Measurements from ENCODE around the gene CTSH.
"Not testable (repeated sequence)": the region's sequence is repeated elsewhere in the genome, so short reads cannot be mapped to it uniquely, and the experiment has no call there.

The CTSH gene

DNA sequence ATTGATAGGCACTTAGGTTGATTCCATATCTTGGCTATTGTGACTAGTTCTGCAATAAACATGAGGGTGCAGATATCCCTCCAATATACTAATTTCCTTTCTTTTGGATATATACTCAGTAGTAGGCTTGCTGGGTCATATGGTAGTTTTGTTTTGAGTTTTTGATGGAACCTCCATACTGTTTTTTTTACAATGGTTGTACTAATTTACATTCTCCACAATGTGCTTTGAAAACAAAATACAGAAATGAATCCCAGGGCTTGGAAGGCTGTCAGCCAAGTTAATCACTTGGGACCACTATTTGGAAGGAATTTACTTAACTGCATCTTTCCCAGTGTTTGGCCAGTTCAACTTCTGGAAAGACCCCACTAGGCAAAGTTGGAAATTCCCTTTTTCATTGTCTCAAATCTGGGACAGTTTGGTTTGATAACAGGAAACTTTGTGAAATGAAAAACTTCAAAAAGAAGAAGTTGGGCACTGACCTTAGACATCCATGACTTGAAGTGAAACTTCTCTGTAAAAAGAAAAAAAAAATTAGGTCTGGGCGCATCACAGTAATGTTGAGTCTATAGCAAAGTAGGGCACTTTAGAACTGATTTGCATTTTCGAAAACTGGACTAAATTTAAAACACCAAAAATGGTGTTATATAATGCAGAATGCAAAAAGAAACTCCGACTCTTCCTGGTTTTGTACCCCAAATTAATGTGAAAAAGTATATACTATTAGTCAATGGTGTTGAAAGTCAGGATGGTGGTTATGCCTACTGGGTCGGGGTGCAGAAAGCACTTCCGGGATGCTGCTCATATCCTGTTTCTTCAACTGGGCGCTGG is 6.0 kb downstream of the CTSH start:
- no peak for DNase-seq (ENCODE audit: low spot score)
- Mint-ChIP-seq H3K36me3 (ENCODE audit: low read depth) (peaks cover 37% of the 10 kb centered on the region), H3K4me3 (peak overlapping the region; percentile 56), H3K9me3 (no peaks in the 10 kb centered on the region), H3K27me3 (ENCODE audit: low read depth) (peaks cover 3% of the 10 kb centered on the region), H3K27ac (peak overlapping the region; percentile 79), H3K4me1 (ENCODE audit: low read depth) (peaks cover 28% of the 10 kb centered on the region)

- Mint-ChIP-seq H3K4me1 (ENCODE audit: low read depth) (peaks cover 25% of the 10 kb centered on the region), H3K9me3 (no peaks in the 10 kb centered on the region), H3K27me3 (ENCODE audit: low read depth) (no peaks in the 10 kb centered on the region), H3K36me3 (ENCODE audit: low read depth) (peaks cover 34% of the 10 kb centered on the region), H3K27ac (peak overlapping the region; percentile 76), H3K4me3 (peak overlapping the region; percentile 73)
- DNase-seq (ENCODE audit: low spot score) = peak; percentile 49
These were observed 7.6 kb downstream of the CTSH start for GRCh38 chr15:78937132-78937739.

DNA sequence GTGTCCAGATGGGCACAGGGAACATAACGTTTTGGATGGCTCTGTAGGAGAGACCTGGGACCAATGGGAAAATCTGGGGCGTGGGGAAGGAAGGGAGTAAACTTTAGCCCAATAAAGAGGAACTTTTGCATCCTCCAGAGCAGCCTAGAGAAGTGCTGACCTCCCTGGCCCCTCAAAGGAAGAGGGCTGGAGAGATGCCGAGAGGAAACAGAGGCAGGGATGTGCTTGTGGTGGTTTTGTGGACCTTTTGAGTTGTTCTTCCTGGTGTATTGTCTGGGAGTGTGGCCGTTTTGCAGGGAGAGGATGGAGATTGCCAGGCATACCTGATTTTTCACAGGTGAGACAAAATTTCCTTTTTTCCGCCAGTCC is 10.2 kb downstream of the CTSH start:
- Mint-ChIP-seq H3K27me3 (ENCODE audit: low read depth) (no peaks in the 10 kb centered on the region), H3K4me1 (ENCODE audit: low read depth) (peaks cover 22% of the 10 kb centered on the region), H3K4me3 (no peak overlapping the region), H3K36me3 (ENCODE audit: low read depth) (peaks cover 32% of the 10 kb centered on the region), H3K27ac (peak overlapping the region; percentile 15), H3K9me3 (no peaks in the 10 kb centered on the region)
- no peak for DNase-seq (ENCODE audit: low spot score)

DNA sequence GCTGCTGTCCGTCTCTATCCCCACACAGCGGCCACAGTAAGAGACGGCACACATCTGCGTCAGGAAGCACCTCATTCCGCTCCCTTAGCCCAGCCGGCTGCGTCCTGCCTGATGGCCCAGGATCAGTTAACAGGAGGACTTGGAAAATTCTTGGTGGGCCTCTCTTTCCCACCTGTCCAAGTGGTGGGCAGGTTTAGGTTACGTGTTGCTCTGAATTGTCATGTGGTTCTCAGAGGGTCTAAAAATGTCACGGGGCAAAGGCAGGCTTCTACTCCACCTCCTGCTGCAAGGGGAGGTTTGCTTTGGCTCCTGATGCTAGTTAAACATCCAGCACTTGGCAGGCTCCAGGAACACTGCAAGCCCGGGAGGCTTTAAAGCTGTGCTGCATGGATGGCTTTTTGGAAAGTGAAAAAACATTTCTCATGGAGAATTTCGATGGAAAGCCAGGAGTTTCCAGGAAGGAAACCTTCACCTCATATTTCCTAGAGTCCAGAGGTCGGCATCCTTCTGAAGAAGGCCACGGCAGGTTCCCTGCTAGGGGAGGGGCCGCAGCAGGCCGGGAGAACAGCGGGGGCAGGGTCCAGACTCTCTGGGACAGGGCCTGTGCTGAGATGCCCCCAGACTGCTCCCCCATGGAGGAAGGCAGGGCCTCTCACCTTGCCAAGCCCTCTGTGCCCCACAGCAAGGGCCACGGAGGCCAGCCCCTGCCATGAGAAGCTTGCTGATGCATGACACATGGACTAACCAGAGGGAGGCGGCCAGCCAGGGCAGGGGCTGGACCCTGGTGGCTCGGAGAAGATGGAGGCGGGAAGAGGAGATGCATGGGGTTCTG is 10.8 kb downstream of the CTSH start:
- DNase-seq (ENCODE audit: low spot score) = no peak
- Mint-ChIP-seq H3K27me3 (ENCODE audit: low read depth) (no peaks in the 10 kb centered on the region), H3K27ac (peak overlapping the region; percentile 15), H3K9me3 (no peaks in the 10 kb centered on the region), H3K4me3 (no peak overlapping the region), H3K36me3 (ENCODE audit: low read depth) (peaks cover 29% of the 10 kb centered on the region), H3K4me1 (ENCODE audit: low read depth) (peaks cover 18% of the 10 kb centered on the region)

DNA sequence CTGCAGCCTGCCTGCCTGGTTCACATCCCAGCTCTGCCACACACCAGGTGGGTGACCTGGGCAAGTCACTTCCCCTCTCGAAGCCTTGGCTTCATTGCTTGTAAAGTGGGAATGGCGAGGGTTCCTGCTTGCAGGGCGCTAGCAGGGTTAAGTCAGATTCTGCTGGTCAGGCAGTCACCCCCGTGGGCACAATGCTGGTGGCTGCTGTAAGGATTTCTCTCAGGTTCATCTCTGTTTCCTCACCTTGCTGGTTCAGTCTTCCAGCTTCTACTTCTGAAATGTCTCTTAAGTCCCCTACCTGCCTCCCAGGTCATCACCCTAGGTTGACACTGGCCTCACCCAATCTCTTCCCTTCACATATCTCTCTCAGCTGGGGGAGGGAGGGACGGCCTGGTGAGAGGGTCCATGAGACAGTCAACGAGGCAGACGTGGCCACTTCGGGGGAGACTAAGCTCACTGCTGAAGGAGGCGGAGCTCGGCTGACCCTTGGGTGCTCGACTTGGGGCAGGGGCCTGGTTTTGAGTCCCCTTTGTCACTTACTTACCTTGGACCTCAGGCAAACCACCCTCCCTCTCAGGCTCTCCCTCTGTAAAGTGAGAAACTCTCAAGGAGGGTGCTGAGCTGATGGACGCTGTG is 11.5 kb downstream of the CTSH start:
- H3K27me3 Mint-ChIP-seq (ENCODE audit: low read depth) = no peaks in the 10 kb centered on the region
- peaks cover 11% of the 10 kb centered on the region for H3K4me1 Mint-ChIP-seq (ENCODE audit: low read depth)
- H3K4me3 Mint-ChIP-seq = no peak overlapping the region
- no peak for DNase-seq (ENCODE audit: low spot score)
- H3K9me3 Mint-ChIP-seq = no peaks in the 10 kb centered on the region
- peaks cover 21% of the 10 kb centered on the region for H3K36me3 Mint-ChIP-seq (ENCODE audit: low read depth)
- no peak overlapping the region for H3K27ac Mint-ChIP-seq

DNA sequence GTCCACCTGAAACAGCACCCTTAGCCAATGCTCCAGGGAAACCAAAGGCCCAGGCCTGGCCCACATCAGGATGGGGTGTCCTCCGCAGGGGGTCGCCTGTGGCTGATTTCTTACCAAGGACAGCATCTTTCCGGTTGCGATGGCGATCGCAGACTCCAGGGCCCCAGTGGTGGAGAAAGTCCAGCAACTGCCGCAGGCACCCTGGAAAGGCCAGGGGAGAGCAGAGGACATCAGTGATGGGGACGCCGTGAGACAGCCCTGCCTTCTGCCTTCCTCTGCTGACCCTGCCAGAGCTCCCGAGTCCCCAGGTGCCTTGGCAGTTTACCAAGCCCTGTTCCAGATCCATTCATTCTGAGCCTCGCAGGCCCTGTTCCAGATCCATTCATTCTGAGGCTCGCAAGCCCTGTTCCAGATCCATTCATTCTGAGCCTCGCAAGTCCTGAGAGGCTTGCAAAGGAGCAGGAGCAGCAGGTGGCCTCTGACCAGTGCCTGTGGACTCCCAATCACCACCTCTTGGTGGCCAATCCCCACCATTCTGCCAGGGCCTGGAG is 12.5 kb downstream of the CTSH start:
- DNase-seq (ENCODE audit: low spot score) = no peak
- no peaks in the 10 kb centered on the region for H3K9me3 Mint-ChIP-seq
- no peaks in the 10 kb centered on the region for H3K27me3 Mint-ChIP-seq (ENCODE audit: low read depth)
- peaks cover 5% of the 10 kb centered on the region for H3K4me1 Mint-ChIP-seq (ENCODE audit: low read depth)
- no peak overlapping the region for H3K27ac Mint-ChIP-seq
- H3K36me3 Mint-ChIP-seq (ENCODE audit: low read depth) = peaks cover 23% of the 10 kb centered on the region
- no peak overlapping the region for H3K4me3 Mint-ChIP-seq

DNA sequence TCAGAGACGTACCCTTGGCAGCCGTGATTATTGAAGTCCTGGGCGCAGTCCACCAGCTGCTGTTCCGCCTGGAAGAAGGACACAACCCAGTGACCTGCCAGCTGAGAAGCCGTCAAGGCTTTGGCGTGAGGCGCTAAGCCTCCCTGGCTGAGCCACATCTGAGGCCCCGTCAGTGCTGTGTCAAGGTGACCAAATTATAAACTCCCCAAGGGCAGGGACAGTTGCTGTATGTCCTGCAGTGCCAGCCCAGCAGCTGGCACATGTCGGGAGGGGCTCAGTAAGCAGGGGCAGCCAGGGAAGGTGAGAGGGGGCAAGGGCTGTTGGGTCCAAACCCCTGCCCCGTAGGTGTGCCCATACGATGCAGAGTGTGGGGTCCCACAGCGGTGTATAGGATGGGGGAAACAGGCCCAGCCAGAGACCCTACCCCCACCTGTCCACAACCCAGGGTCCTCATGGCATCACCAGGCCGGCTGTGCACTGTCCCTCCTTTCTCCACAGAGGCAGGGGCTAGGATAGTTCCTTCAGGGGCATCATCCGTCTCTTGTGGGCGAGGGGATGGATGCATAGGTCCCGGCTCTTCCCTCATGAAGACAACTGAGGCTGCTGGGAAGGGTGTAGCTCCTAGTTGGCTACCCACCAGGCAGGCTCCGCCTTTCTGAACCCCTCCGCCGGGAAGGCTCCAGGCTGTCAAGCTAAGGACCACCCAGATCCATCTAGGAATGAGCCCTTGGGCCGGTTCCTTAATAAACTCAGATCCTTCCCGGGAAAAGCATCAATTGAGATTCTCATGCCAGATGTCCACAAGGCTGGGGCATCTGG is 13.2 kb downstream of the CTSH start:
- Mint-ChIP-seq H3K9me3 (no peaks in the 10 kb centered on the region), H3K27me3 (ENCODE audit: low read depth) (no peaks in the 10 kb centered on the region), H3K4me1 (ENCODE audit: low read depth) (no peaks in the 10 kb centered on the region), H3K27ac (no peak overlapping the region), H3K4me3 (no peak overlapping the region), H3K36me3 (ENCODE audit: low read depth) (peaks cover 27% of the 10 kb centered on the region)
- DNase-seq (ENCODE audit: low spot score) = no peak

- H3K27me3 Mint-ChIP-seq (ENCODE audit: low read depth) = no peaks in the 10 kb centered on the region
- no peak for DNase-seq (ENCODE audit: low spot score)
These were observed 14.1 kb downstream of the CTSH start for GRCh38 chr15:78930577-78931388.

GRCh38 chr15:78929536-78930264 is 15.1 kb downstream of the CTSH start:
- no peaks in the 10 kb centered on the region for H3K27me3 Mint-ChIP-seq (ENCODE audit: low read depth)
- H3K9me3 Mint-ChIP-seq = no peaks in the 10 kb centered on the region
- H3K27ac Mint-ChIP-seq = no peak overlapping the region
- no peak overlapping the region for H3K4me3 Mint-ChIP-seq
- DNase-seq (ENCODE audit: low spot score) = no peak
- H3K36me3 Mint-ChIP-seq (ENCODE audit: low read depth) = peaks cover 22% of the 10 kb centered on the region
- no peaks in the 10 kb centered on the region for H3K4me1 Mint-ChIP-seq (ENCODE audit: low read depth)

More at GRCh38 chr15:78930577-78931388, 14.1 kb downstream of the CTSH start:
- no peaks in the 10 kb centered on the region for H3K4me1 Mint-ChIP-seq (ENCODE audit: low read depth)
- H3K36me3 Mint-ChIP-seq (ENCODE audit: low read depth) = peaks cover 26% of the 10 kb centered on the region
- no peak overlapping the region for H3K4me3 Mint-ChIP-seq
- H3K27ac Mint-ChIP-seq = peak overlapping the region; percentile 31
- no peaks in the 10 kb centered on the region for H3K9me3 Mint-ChIP-seq

GRCh38 chr15:78928616-78929093 is 16.2 kb downstream of the CTSH start:
- Mint-ChIP-seq H3K9me3 (no peaks in the 10 kb centered on the region), H3K4me3 (no peak overlapping the region), H3K27ac (no peak overlapping the region), H3K4me1 (ENCODE audit: low read depth) (no peaks in the 10 kb centered on the region), H3K36me3 (ENCODE audit: low read depth) (peaks cover 24% of the 10 kb centered on the region), H3K27me3 (ENCODE audit: low read depth) (no peaks in the 10 kb centered on the region)
- DNase-seq (ENCODE audit: low spot score) = no peak

DNA sequence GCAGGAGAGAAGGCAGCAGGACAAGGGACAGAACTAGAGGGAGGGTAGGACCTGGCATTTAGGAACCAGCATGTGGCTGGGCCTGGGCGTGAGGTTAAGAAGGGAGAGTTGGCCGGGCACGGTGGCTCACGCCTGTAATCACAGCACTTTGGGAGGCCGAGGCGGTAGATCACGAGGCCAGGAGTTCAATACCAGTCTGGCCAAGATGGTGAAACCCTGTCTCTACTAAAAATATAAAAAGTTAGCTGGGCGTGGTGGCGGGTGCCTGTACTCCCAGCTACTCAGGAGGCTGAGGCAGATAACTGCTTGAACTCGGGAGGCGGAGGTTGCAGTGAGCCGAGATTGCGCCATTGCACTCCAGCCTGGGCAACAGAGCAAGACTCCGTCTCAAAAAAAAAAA is 16.7 kb downstream of the CTSH start:
- not testable (repeated sequence) for H3K27ac Mint-ChIP-seq; DNase-seq (ENCODE audit: low spot score); H3K9me3 Mint-ChIP-seq; H3K4me1 Mint-ChIP-seq (ENCODE audit: low read depth); H3K27me3 Mint-ChIP-seq (ENCODE audit: low read depth); H3K4me3 Mint-ChIP-seq
- H3K36me3 Mint-ChIP-seq (ENCODE audit: low read depth) = peaks cover 21% of the 10 kb centered on the region

All from T-helper 2 cell treated with Interferon-gamma antibody and Interleukin-4, amounts not matched to agents 5 μg/mL and 100 μg/mL, for 36 hours (primary cell).